Loucy (cell line): ENCODE results near the gene GALNT12.

Experiments
- H2AFZ ChIP-seq: fragments of 200-600 bp; sonication (generic); 2 replicates; pipeline ENCODE4 v1.6.0; 2016; ENCODE audit warnings: antibody characterized with exemption, mild to moderate bottlenecking, low read length, moderate library complexity
- H3F3A ChIP-seq: fragments of 200-600 bp; 2 replicates; pipeline ENCODE4 v1.6.0; 2016; ENCODE audit warnings: antibody characterized with exemption, low read depth, mild to moderate bottlenecking
- H3K27me3 ChIP-seq: fragments of 200-600 bp; sonication (generic); 2 replicates; pipeline ENCODE4 v1.6.1; 2014; ENCODE audit warnings: low read length, mild to moderate bottlenecking; ENCODE audit not compliant: insufficient read depth, poor library complexity, severe bottlenecking
- H3K36me3 ChIP-seq: fragments of 200-600 bp; sonication (generic); 2 replicates; pipeline ENCODE4 v1.6.1; 2016; ENCODE audit warnings: low read length; ENCODE audit not compliant: insufficient read depth
- H3K4me1 ChIP-seq: fragments of 200-600 bp; sonication (generic); 2 replicates; pipeline ENCODE4 v1.5.1; 2014; ENCODE audit warnings: low read length, mild to moderate bottlenecking; ENCODE audit not compliant: insufficient read depth, poor library complexity, severe bottlenecking
- H3K4me2 ChIP-seq: fragments of 200-600 bp; sonication (generic); 2 replicates; pipeline ENCODE4 v1.6.0; 2014; ENCODE audit warnings: antibody characterized with exemption, low read length, low read depth, mild to moderate bottlenecking; ENCODE audit not compliant: poor library complexity, severe bottlenecking
- H3K4me3 ChIP-seq: fragments of 200-600 bp; sonication (generic); 2 replicates; pipeline ENCODE4 v1.5.1; 2014; ENCODE audit warnings: low read length, mild to moderate bottlenecking, mixed read lengths; ENCODE audit not compliant: poor library complexity, severe bottlenecking
- H3K79me2 ChIP-seq: fragments of 200-600 bp; sonication (generic); 2 replicates; pipeline ENCODE4 v1.6.1; 2014; ENCODE audit warnings: low read length; ENCODE audit not compliant: insufficient read depth
- H3K9ac ChIP-seq: fragments of 200-600 bp; sonication (generic); 2 replicates; pipeline ENCODE4 v1.6.0; 2014; ENCODE audit warnings: mild to moderate bottlenecking, low read depth, low read length, moderate library complexity; ENCODE audit not compliant: poor library complexity, severe bottlenecking
- H3K9me2 ChIP-seq: fragments of 200-600 bp; sonication (generic); replicated peaks from 2 replicates; pipeline ENCODE4 v1.6.1; 2016; ENCODE audit warnings: low read depth, low read length, mixed read lengths
- H3K9me3 ChIP-seq: fragments of 200-600 bp; sonication (generic); 2 replicates; pipeline ENCODE4 v1.6.1; 2014; ENCODE audit warnings: mild to moderate bottlenecking, antibody characterized with exemption, low read length, low read depth; ENCODE audit not compliant: insufficient read depth
- H4K20me1 ChIP-seq: fragments of 200-600 bp; sonication (generic); 2 replicates; pipeline ENCODE4 v1.6.0; 2014; ENCODE audit warnings: antibody characterized with exemption, low read length, mild to moderate bottlenecking; ENCODE audit not compliant: insufficient read depth, poor library complexity, severe bottlenecking
- EZH2phosphoT487 ChIP-seq: fragments of 200-600 bp; IDR thresholded peaks from 2 replicates; pipeline ENCODE4 v1.6.1; 2018; ENCODE audit warnings: antibody characterized with exemption, mild to moderate bottlenecking, moderate library complexity, borderline replicate concordance
- TF ChIP-seq, protein P1 (sequence below): fragments of 200-600 bp; sonication (generic); conservative IDR thresholded peaks from 2 replicates; pipeline ENCODE4 v1.5.1; 2014; ENCODE audit warnings: mild to moderate bottlenecking, antibody characterized with exemption, low read length

GALNT12 gene

DNA sequence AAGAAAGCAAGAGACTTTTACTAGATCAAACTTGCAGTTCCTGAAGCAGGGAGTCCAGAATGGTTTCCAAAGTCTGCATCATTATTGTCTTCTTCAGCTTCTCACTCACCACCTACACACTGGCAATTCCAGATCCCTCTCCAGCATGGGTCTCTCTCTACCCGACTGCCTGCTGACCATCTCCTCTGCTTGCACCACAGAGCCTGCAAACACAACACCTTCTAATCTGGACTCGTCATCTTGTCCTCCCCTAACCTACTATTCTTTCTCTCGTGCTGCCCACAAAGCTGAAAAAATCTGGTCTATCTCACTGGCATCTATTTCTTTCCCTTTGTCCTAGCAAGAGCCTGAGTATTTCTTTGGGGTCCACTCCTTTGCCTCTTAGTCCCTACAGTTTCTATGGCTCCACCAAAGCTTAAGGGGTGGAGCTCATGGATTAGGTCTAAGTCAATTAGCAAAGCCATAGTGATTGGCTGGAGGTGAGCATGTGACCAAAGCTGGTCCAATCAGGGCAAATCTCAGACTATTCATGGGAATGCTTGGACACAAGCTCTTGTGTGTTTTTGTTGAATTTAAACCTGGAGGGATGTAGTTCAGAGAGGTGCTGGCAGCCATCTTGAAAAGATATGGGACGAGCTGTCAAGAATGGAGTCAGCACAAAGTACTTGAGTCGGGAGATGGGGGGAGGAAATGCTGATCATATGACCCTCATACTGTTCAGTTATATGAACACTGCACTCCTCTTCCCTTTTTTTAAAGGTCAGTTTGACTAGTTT is 63.5 kb downstream of the GALNT12 start:
- no peak overlapping the region for H3K4me2 ChIP-seq
- TF ChIP-seq, protein P1, sequence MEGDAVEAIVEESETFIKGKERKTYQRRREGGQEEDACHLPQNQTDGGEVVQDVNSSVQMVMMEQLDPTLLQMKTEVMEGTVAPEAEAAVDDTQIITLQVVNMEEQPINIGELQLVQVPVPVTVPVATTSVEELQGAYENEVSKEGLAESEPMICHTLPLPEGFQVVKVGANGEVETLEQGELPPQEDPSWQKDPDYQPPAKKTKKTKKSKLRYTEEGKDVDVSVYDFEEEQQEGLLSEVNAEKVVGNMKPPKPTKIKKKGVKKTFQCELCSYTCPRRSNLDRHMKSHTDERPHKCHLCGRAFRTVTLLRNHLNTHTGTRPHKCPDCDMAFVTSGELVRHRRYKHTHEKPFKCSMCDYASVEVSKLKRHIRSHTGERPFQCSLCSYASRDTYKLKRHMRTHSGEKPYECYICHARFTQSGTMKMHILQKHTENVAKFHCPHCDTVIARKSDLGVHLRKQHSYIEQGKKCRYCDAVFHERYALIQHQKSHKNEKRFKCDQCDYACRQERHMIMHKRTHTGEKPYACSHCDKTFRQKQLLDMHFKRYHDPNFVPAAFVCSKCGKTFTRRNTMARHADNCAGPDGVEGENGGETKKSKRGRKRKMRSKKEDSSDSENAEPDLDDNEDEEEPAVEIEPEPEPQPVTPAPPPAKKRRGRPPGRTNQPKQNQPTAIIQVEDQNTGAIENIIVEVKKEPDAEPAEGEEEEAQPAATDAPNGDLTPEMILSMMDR: no peak
- TF ChIP-seq EZH2phosphoT487: no peak
- H4K20me1 ChIP-seq: no peaks in the 10 kb centered on the region
- no peaks in the 10 kb centered on the region for H3K27me3 ChIP-seq
- no peak overlapping the region for H3K4me3 ChIP-seq
- H2AFZ ChIP-seq: no peak overlapping the region
- no peak overlapping the region for H3K9ac ChIP-seq
- H3K9me2 ChIP-seq: no peaks in the 10 kb centered on the region
- H3F3A ChIP-seq: no peaks in the 10 kb centered on the region
- no peaks in the 10 kb centered on the region for H3K36me3 ChIP-seq
- H3K9me3 ChIP-seq: no peaks in the 10 kb centered on the region
- H3K4me1 ChIP-seq: no peaks in the 10 kb centered on the region
- H3K79me2 ChIP-seq: no peaks in the 10 kb centered on the region

DNA sequence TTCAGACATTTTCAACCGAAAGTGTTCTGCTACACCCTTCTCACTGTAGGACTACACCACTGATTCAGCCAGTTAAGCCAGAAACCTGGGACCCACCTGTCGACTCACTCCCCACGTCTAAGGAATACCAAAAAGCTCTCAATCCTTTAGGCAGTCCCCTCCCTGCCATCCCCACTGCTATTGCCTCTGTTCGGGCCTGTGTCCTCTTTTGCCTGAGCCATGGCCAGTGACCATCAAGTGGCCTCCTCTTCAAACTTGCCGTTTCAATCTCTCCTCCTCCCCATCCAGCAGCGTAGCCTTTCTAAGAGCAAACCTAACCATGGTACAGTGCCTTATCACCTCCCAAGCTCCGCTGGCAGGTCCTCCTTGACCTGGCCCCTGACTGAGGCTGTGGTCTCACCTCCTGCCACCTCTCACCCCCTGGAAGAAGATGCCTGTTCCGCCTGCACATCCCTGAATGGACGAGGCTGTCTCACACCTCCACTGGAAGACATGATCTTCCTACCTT is 64.1 kb downstream of the GALNT12 start:
- Histone ChIP-seq H4K20me1 (no peaks in the 10 kb centered on the region), H3K4me2 (no peak overlapping the region), H3K27me3 (no peaks in the 10 kb centered on the region), H3K79me2 (no peaks in the 10 kb centered on the region), H3F3A (no peaks in the 10 kb centered on the region), H3K9me2 (no peaks in the 10 kb centered on the region), H3K36me3 (no peaks in the 10 kb centered on the region), H3K9ac (no peak overlapping the region), H2AFZ (no peak overlapping the region), H3K4me3 (no peak overlapping the region), H3K4me1 (no peaks in the 10 kb centered on the region), H3K9me3 (no peaks in the 10 kb centered on the region)
- TF ChIP-seq, protein P1: no peak
- no peak for TF ChIP-seq EZH2phosphoT487

DNA sequence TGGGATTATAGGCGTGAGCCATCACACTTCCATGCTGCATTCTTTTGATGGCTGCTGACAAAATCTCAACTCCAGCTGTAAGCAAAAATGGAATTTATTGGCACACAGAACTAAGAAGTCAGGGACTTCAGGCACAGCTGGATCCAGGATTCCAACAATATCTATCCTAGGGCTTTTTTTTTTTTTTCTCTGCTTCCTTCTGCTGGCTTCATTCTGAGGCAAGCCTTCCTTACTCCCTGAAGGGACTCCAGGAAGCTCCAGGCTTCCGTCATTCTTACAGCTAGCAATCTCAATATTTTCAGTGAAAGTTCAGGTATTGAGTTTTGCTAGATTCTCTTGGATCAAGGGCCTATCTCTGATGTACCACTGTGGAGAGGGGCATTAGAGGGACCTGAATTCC is 66.1 kb downstream of the GALNT12 start:
- Histone ChIP-seq H3F3A (no peaks in the 10 kb centered on the region), H3K79me2 (no peaks in the 10 kb centered on the region), H3K36me3 (no peaks in the 10 kb centered on the region), H3K4me3 (no peak overlapping the region), H2AFZ (no peak overlapping the region), H3K4me1 (no peaks in the 10 kb centered on the region), H4K20me1 (no peaks in the 10 kb centered on the region), H3K9ac (no peak overlapping the region), H3K27me3 (no peaks in the 10 kb centered on the region), H3K9me2 (no peaks in the 10 kb centered on the region), H3K4me2 (no peak overlapping the region), H3K9me3 (no peaks in the 10 kb centered on the region)
- TF ChIP-seq, protein P1: no peak
- TF ChIP-seq EZH2phosphoT487: no peak
